Stimulated activated CD8-positive, alpha-beta memory T cell treated with anti-CD3 and anti-CD28 coated beads, Interleukin-15, amount 100 ng/mL, for 24 hours (primary cell): Measurements from ENCODE around the gene MAP2K5.

Source experiments
- DNase-seq: peaks from one replicate; pipeline ENCODE4 v3.0.0-alpha.2; 2020; ENCODE audit warnings: low read depth

MAP2K5 gene

GRCh38 chr15:67723294-67724024 is 181.0 kb downstream of the MAP2K5 start:
- no peak for DNase-seq

GRCh38 chr15:67724691-67725375 is 182.3 kb downstream of the MAP2K5 start:
- DNase-seq, result no peak

GRCh38 chr15:67730135-67730534 is 187.6 kb downstream of the MAP2K5 start:
- no peak for DNase-seq

- DNase-seq, result no peak
These were observed 188.7 kb downstream of the MAP2K5 start for GRCh38 chr15:67731112-67731721.

GRCh38 chr15:67732164-67732563 is 189.7 kb downstream of the MAP2K5 start:
- no peak for DNase-seq

GRCh38 chr15:67732671-67733374 is 190.3 kb downstream of the MAP2K5 start:
- no peak for DNase-seq

GRCh38 chr15:67735896-67736295 is 193.4 kb downstream of the MAP2K5 start:
- no peak for DNase-seq

- no peak for DNase-seq
These were observed 194.3 kb downstream of the MAP2K5 start for GRCh38 chr15:67736810-67737209.

GRCh38 chr15:67738056-67738455 is 195.6 kb downstream of the MAP2K5 start:
- DNase-seq, result no peak

GRCh38 chr15:67740405-67740804 is 197.9 kb downstream of the MAP2K5 start:
- DNase-seq, result no peak

GRCh38 chr15:67741308-67741707 is 198.8 kb downstream of the MAP2K5 start:
- no peak for DNase-seq

- DNase-seq, result no peak
These were observed 201.1 kb downstream of the MAP2K5 start for GRCh38 chr15:67743558-67743957.

- no peak for DNase-seq
These were observed 202.0 kb downstream of the MAP2K5 start for GRCh38 chr15:67744331-67745072.

- DNase-seq, result no peak
These were observed 202.8 kb downstream of the MAP2K5 start for GRCh38 chr15:67745073-67746006.

- no peak for DNase-seq
These were observed 203.5 kb downstream of the MAP2K5 start for GRCh38 chr15:67746022-67746421.

GRCh38 chr15:67746450-67746849 is 203.9 kb downstream of the MAP2K5 start:
- no peak for DNase-seq

GRCh38 chr15:67747921-67748320 is 205.4 kb downstream of the MAP2K5 start:
- DNase-seq, result no peak

GRCh38 chr15:67750371-67750770 is 207.9 kb downstream of the MAP2K5 start:
- no peak for DNase-seq

- no peak for DNase-seq
These were observed 211.4 kb downstream of the MAP2K5 start for GRCh38 chr15:67753891-67754290.

GRCh38 chr15:67755264-67755663 is 212.8 kb downstream of the MAP2K5 start:
- no peak for DNase-seq

- no peak for DNase-seq
These were observed 213.4 kb downstream of the MAP2K5 start for GRCh38 chr15:67755936-67756335.
